ENCODE measurements around the gene ARSB.

Gene ARSB

DNA sequence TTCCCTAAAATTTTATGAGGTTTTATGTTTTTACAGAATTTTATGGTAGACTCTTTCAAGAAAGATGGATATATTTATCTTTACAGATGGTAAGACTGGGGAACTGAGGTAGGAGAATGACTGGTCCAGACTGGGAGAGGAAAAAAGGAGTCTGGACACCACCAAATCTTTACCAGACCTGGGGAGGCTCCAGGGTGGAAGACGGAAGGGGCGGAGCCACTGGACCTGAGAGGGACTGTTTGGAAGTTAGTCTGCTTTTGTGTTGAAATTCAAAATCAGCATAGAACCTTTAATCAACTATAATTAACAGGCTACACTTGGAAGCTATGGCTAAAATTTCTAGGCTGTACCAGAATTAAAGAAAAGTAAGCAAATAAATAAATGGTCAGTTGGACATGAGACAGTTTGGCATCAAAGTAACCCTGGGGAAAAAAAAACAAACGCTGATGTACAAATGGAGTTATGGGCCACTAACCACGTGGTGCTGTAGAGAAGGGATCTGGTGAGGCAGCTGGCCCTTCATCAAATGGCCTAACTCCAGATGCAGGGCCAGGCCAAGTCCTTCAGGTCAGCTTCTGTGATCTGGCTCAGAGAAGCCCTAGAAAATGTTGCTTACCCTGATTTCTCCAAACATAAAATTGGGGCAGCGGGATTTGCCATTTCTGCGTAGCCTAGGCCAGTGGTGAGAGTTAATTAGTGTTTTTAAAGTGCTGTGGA, 155.1 kb downstream of the ARSB start:
- no peak for DNase-seq

GRCh38 chr5:78827725-78828124, 157.4 kb downstream of the ARSB start:
- DNase-seq, result no peak

DNA sequence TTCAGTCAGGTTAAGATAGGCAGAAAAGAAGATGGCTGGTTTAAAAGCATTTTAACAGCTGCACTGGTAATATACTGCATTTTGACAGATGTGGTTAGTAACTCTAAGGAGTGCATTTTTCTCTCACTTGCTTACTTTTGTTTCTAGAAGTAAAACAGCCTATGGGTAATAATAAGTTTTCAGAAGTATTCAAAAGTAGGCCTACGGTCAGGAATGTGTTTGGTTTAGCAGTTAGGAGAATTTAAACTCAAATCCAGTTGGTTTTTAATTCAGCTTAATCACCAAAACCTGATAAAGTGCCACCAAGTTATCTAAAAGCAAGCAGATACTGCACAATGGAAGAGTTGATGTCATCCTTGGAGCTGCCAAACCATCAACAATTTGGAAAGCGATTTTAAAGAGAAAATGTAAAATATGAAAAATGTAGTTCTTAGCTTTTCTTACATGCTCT, 160.3 kb downstream of the ARSB start:
- DNase-seq, result no peak

- no peak for DNase-seq
Measured at GRCh38 chr5:78823196-78823595, 161.9 kb downstream of the ARSB start.

- no peak for DNase-seq
Measured at GRCh38 chr5:78821536-78822021, 163.5 kb downstream of the ARSB start.

DNA sequence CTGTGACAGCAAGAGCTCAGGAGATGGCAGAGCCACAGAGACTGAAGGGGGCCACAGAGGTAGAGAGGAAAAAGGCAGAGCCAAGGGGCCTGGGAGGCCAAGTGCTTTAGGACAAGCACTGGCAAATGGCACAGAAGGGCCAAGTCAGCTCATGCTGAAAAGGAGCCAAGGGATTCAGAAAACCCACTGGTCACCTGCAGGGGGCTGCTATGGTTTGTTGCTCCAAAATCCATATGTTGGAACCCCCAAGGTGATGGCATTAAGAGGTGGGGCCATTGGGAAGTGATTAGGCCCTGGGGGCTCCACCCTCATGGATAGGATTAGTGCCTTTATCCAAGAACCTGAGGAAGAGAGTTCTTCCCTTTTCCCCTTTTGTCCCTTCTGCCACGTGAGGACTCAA, 165.4 kb downstream of the ARSB start:
- no peak for DNase-seq

GRCh38 chr5:78819166-78819565, 165.9 kb downstream of the ARSB start:
- DNase-seq, result no peak

DNA sequence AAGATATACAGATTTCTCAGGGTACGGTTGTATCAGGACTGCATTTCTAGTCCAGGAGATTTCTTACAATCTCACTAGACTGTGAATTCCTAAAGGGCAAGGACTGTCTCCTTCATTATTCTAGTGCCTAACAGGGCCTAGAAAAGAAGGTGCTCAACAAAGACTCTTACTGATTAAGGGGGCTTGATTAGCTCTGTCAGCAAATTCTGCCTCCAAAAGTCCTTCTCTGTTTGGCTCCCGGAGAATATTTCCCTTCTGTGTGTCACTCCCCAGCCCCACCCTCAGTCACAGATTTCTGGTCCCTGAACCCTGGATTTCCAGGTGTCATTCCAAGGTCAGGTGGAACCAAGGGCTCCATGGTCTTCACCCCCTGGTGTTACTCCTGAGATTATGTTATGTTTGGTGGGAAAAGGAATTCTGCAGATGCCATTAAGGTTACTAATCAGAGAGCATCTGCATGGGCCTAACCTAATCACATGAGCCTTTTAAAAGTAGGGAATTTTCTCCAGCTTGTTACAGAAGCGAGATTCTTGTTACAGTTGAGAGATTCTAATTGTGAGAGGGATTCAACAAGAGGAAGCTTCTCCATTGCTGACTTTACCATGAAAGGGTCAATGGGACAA, 168.9 kb downstream of the ARSB start:
- DNase-seq, result no peak

DNA sequence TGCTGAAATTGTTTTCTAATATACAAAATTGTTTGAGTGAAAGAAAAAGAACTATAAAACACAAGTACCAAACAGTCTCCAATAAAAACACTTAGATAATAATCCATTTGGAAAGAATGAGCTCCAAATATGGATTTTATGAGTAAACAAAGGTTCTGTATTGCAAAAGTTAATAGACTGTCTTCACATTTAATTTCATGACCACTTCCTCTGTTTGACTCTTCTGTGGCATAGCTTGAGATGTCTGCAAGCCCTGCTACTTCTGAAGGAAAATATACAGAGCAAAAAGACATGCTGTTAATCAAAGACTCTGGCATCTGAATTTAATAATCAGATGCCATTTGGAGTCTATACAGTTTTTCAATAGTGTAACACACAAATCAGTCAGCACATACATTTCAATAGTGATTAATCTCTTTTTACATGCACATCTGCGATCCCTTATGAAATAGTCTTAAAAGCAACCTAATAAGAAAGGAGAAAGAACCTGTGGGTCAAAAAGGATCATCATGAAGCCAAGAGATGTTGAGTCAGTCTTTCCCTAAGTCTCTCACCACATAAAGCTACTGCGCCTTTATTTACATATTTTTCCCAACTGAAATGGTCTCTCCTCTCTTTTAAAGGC, 171.1 kb downstream of the ARSB start:
- DNase-seq, result no peak

- no peak for DNase-seq
Measured at GRCh38 chr5:78813286-78813685, 171.8 kb downstream of the ARSB start.

DNA sequence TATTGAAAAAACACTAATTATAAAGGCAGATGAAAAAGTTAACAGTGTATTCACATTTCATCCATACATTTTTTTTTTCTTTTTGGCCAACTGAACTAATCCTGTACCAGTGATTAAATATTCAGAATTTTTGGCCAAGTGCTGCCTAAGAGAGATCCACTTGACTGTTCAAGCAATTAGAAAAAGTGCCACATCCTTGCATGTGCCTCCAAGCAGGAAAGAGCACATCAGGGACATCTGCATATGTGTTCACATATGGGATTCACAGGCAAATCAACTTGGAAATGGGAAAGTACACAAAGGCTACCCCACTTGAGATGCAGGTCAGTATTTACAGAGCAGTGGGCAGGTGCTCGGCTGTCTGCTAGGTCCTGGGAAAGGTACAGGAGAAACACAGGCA, 173.2 kb downstream of the ARSB start:
- no peak for DNase-seq

- DNase-seq, result no peak
Measured at GRCh38 chr5:78811121-78811817, 173.8 kb downstream of the ARSB start.

GRCh38 chr5:78810098-78810920, 174.8 kb downstream of the ARSB start:
- no peak for DNase-seq

GRCh38 chr5:78809444-78809843, 175.7 kb downstream of the ARSB start:
- DNase-seq, result no peak

- DNase-seq, result no peak
Measured at GRCh38 chr5:78808818-78809217, 176.3 kb downstream of the ARSB start.

DNA sequence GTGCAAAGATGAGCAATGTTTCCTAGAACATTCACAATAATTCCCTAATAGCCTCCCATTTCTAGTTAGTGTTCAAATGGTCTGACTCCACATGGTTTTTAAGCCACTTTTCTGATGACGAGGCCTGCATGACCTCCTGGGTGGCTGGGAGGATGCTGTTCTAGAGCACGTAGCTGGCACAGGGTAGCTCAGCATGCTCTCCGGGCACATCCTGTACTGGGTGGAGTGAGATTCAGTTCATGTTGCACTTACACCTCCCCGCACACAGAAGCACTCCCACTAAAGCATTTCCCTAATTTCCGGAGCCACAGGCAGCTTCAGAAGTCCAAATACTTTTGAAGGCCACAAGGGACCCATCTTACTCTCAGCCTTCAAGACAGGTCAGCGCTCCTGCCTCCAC, 176.7 kb downstream of the ARSB start:
- DNase-seq, result no peak

DNA sequence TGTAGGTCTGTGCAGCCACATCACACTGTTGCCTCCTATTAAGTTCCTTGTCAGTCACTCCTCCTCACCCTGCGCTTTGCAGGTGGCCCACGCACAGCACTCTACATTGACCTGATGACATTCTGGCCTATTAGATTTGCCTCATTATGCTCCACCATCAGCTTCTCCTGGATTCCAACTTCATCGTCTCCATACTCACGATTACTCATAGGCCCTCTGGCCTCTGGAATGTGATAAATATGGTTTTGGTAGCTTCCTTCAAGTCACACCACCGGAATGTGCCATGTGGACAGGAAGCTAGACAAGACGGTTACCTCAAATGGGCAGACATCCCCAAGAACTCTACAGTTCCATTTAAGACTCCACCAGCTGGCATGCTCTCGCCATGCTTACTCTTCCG, 178.6 kb downstream of the ARSB start:
- DNase-seq, result no peak

- DNase-seq, result no peak
Measured at GRCh38 chr5:78805474-78806124, 179.5 kb downstream of the ARSB start.

DNA sequence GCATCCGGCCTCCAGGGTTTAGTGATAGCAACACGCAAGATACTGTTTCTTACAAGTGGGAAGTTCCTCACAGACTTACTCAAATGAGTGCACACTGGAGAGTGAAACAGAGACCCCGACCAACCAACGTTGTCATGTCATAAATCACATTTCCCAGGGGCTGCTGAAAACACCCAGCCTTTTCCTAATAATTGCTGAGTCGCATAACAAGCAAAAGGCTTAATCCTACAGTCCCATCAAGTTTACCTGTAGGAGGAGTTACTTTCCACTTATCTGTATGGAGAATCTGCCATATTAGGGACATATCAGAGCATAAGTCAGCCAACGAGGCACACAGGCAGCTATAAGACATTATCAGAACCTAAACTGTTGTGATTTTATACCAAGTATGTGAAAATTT, 180.1 kb downstream of the ARSB start:
- DNase-seq, result no peak

DNA sequence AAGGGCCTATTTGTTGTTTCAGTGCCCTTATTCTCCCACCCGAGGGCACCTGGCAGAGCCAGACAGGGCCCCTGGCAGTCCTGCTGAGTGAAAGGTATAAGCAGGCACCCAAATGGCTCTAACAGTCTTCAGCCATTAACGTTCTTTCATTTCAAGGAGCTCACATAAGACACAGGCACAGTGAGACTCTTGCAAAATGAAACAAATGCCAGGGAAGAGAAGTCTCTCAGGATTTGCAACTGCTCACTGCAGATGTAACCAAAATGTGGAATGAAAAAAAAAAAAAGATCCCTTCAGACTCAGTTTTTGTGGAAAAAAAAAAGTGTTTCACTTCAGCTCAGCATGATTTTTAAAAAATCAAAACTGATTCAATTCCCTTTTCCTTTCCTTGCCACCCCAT, 181.2 kb downstream of the ARSB start:
- DNase-seq, result no peak

DNA sequence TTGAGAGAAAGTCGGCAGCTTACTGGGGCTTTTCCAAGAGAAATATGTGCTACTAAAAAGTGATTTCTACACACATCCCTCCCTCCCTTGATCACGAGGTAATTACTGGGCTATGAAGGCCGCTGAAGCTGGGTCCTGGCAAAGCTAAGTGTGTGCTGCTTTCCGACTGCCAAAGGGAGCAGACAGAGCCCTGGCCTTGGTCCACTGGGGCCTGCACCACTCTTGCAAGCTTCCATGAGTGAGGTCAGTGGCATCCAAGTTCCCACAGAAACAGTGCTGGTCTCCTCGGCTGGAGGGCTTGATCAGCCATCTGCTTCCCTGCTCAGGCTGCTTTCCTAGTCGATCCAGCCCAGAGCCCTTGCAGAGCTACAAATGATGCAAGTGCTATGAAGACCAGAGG, 181.8 kb downstream of the ARSB start:
- no peak for DNase-seq

DNA sequence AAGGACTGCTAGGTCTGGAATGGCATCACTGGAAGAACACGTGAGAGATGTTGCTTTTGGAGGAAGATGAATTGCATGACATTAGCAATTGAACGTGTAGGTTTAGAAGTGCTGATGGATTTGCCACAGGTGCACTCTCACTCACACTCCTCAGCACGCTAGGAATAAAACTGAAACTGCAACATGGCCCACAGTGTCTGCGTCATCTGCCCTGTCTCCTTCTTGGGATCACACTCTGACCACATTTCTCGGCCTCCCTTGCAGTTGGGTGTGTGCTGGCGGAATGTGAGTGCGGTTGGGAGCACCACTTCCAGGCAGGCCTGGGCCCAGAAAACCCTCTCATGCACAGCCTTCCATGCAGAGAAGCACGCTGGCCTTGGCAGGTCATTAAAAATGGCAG, 183.7 kb downstream of the ARSB start:
- DNase-seq, result no peak
